AML-193 (cell line): ENCODE data around the gene TOM1L2.

ENCODE experiments used
- DNase-seq, 2 experiments: peaks; one replicate each; lab custom pipeline; 2025; lab: John Stamatoyannopoulos, UW

The TOM1L2 gene

DNA sequence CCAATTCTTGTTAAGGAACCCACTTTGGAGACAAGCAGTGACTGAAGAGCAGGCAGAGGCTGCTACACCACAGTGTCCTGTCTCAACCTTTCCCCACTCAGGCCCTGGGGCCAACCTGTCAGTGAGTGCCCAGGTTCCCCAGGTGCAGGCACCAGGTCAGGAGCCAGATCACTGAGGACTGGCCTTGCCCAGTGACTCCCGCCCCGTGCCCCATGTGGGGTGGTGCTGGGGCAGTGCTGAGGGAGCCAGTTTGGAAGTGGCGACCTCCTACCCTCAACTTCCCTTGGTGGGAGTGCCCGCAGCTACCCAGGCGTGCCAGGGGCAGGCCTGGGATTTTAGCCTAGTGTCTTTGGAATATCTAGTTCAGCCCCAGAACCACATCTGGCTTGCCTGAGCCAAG is 164.8 kb downstream of the TOM1L2 start:
- no peak for DNase-seq

DNA sequence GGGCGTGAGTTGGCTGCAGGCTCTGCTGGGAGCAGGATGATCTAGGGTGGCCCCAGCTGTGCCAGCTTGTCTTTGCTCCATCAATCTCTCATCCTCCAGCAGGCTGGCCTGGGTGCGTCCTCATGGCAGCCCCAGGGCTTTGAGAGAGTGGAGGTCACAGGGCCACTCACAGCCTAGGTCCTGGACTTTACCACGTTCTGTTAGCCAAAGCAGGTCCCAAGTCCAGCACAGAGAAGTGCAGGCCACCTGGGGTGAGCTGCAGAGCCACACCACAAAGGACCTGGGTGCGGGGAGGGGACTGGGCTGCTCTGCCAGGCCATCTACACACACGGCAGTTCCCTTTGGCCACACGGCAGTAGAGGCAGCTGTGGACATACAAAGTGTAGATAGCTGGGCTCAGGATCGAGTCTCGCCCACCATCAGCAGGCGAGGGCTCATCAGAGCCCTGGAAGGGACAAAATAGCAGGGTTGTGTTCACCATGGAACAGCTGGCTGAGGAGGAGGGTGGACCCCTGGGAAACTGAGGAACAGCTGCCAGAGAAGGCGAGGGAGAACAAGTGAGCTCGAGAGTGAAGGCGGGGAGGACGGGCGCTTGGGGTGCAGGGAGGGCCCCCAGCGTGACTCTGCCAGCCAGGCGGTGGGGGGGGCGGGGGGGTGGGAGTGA is 165.5 kb downstream of the TOM1L2 start:
- DNase-seq = no peak

GRCh38 chr17:17806035-17806434 is 166.2 kb downstream of the TOM1L2 start:
- no peak for DNase-seq

DNA sequence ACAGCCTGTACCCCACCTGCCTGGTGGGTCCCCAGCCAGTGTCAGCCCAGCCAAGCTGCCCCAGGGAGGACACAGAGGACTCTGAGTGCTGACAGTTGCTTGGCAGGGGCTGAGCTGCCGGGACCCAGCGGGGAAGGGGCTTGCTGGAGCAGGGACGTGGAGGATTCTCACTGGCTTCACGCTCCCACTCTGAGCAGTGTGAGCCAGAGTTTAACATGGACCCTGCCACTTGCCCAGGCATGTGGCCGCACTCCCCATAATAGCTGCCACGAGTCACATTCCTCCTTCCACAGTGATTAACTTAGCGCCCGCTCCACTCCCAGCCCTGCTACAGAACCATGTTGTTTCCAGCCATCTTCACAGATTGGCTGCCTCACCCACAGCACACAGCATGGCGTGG is 166.6 kb downstream of the TOM1L2 start:
- no peak for DNase-seq

GRCh38 chr17:17804007-17804406 is 168.2 kb downstream of the TOM1L2 start:
- DNase-seq = no peak

- no peak for DNase-seq
Observed at GRCh38 chr17:17801800-17802481, 170.3 kb downstream of the TOM1L2 start.

- no peak for DNase-seq
Observed at GRCh38 chr17:17800504-17801021, 171.6 kb downstream of the TOM1L2 start.

DNA sequence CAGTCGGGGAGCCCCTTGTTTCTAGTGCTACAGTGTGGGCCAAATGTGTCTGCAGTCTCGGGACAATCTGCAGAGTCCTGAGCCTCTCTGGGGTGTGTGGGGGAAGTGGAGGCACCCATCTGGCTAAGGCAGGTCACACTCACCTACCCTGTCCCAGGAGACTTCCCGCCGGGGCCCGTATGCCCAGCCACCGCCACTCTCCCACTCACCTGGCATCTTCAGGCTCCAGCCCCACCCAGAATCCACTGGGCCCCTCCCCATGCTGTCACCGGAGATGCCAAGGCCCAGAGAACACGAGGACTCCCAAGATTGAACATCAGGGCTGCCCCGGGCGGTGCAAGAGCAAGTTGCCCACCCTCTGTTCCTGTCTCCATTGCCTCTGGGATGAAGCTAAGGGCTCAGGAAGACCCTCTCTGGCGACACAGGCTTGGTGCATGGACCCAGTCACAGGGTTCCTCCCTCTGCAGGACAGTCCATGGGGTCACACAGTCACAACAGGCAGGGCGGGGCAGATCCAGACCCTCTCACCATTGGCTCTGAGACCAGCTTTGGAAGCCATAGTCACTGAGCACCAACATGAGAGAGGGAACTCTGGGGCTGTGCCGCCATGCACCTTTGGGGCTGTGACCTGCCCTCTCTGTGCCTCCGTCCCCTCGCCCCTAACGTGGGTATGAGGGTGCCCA is 173.5 kb downstream of the TOM1L2 start:
- DNase-seq = no peak

DNA sequence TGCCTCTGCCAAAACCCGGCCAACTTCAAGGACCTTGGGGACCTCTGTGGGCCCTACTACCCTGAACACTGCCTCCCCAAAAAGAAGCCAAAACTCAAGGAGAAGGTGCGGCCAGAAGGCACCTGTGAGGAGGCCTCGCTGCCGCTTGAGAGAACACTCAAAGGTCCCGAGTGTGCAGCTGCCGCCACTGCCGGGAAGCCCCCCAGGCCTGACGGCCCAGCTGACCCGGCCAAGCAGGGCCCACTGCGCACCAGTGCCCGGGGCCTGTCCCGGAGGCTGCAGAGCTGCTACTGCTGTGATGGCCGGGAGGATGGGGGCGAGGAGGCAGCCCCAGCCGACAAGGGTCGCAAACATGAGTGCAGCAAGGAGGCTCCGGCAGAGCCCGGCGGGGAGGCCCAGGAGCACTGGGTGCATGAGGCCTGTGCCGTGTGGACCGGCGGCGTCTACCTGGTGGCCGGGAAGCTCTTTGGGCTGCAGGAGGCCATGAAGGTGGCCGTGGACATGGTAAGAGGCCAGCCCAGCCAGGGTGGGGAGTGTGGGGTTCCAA is 174.1 kb downstream of the TOM1L2 start:
- DNase-seq = no peak

DNA sequence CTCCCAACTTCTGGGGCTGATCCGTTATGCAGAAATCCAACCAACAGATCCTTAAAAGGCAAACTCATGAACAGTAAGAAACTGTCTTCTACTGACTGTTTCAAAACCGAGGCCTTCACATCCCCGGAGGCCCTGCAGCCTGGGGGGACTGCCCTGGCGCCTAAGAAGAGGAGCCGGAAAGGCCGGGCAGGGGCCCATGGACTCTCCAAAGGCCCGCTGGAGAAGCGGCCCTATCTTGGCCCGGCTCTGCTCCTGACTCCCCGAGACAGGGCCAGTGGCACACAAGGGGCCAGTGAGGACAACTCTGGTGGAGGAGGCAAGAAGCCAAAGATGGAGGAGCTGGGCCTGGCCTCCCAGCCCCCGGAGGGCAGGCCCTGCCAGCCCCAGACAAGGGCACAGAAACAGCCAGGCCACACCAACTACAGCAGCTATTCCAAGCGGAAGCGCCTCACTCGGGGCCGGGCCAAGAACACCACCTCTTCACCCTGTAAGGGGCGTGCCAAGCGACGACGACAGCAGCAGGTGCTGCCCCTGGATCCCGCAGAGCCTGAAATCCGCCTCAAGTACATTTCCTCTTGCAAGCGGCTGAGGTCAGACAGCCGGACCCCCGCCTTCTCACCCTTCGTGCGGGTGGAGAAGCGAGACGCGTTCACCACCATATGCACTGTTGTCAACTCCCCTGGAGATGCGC is 174.9 kb downstream of the TOM1L2 start:
- no peak for DNase-seq

DNA sequence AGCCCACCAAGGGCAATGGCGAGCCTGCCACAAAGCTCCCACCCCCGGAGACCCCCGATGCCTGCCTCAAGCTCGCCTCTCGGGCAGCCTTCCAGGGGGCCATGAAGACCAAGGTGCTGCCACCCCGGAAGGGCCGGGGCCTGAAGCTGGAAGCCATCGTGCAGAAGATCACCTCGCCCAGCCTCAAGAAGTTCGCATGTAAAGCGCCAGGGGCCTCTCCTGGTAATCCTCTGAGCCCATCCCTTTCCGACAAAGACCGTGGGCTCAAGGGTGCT is 175.5 kb downstream of the TOM1L2 start:
- DNase-seq = no peak

- DNase-seq = no peak
Observed at GRCh38 chr17:17795946-17796786, 176.0 kb downstream of the TOM1L2 start.

GRCh38 chr17:17795296-17795695 is 176.9 kb downstream of the TOM1L2 start:
- no peak for DNase-seq

DNA sequence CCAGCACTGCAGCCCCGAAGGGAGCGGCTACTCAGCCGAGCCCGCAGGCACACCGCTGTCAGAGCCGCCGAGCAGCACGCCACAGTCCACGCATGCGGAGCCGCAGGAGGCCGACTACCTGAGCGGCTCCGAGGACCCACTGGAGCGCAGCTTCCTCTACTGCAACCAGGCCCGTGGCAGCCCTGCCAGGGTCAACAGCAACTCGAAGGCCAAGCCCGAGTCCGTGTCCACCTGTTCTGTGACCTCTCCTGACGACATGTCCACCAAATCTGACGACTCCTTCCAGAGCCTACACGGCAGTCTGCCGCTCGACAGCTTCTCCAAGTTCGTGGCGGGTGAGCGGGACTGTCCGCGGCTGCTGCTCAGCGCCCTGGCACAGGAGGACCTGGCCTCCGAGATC is 177.8 kb downstream of the TOM1L2 start:
- DNase-seq = no peak
